K562 (cell line): ENCODE results near the gene PPP1R12B. TPM values are rescaled to one million over a fixed set of nuclear protein-coding genes. Genes with fewer than 3 reads are reported as not detected.

Source experiments
- ARID1B ChIP-seq: fragments of 450-650 bp; IDR thresholded peaks from 2 replicates; pipeline ENCODE4 v1.6.1; 2016; ENCODE audit warnings: antibody characterized with exemption, mild to moderate bottlenecking, inconsistent platforms
- CBX2 ChIP-seq: fragments of 200-600 bp; sonication (generic); IDR thresholded peaks from one replicate; pipeline ENCODE4 v1.6.1; 2012; ENCODE audit warnings: mild to moderate bottlenecking, low read length, inconsistent platforms; ENCODE audit not compliant: insufficient read depth, poor library complexity, severe bottlenecking
- ETV1 ChIP-seq: fragments of 450-650 bp; conservative IDR thresholded peaks from 2 replicates; pipeline ENCODE4 v1.6.1; 2016; ENCODE audit warnings: missing genetic modification characterization, control low read depth, low read depth, missing compliant biosample characterization
- HEY1 ChIP-seq: fragments of 250-450 bp; sonication (Bioruptor Pico); IDR thresholded peaks from 2 replicates; pipeline ENCODE4 v1.5.0; 2020; ENCODE audit warnings: mild to moderate bottlenecking, moderate library complexity, borderline replicate concordance
- JUND ChIP-seq, 2 experiments: IDR thresholded peaks; 2 replicates in 1 of 2; 3 replicates in 1 of 2; pipeline ENCODE4 v1.6.1; 2011; ENCODE audit warnings: borderline replicate concordance in 2 of 2, low read depth in 2 of 2, low read length in 2 of 2, improper control_type of control experiment in 1 of 2, missing biosample characterization in 1 of 2, missing genetic modification characterization in 1 of 2, missing genetic modification reagents in 1 of 2
- KLF16 ChIP-seq: IDR thresholded peaks from 2 replicates; pipeline ENCODE4 v1.6.1; 2016; ENCODE audit warnings: antibody characterized with exemption
- LARP7 ChIP-seq: fragments of 450-650 bp; IDR thresholded peaks from 2 replicates; pipeline ENCODE4 v1.6.1; 2016
- MTA2 ChIP-seq: fragments of 450-650 bp; IDR thresholded peaks from 2 replicates; pipeline ENCODE4 v1.6.1; 2016; ENCODE audit warnings: low read depth
- NRF1 ChIP-seq, 2 experiments: fragments of 450-650 bp; IDR thresholded peaks in 1 of 2; conservative IDR thresholded peaks in 1 of 2; 2 replicates each; pipeline ENCODE4 v1.6.1; 2014; ENCODE audit warnings: mild to moderate bottlenecking in 2 of 2
- PHF8 ChIP-seq: fragments of 200-600 bp; sonication (generic); IDR thresholded peaks from 2 replicates; pipeline ENCODE4 v1.6.1; 2012; ENCODE audit warnings: mixed run types, mild to moderate bottlenecking, inconsistent platforms, low read length, moderate library complexity, borderline replicate concordance
- POLR3A ChIP-seq: IDR thresholded peaks from 2 replicates; pipeline ENCODE4 v1.6.1; 2011; ENCODE audit warnings: borderline replicate concordance, mild to moderate bottlenecking, moderate library complexity; ENCODE audit not compliant: insufficient read length, insufficient read depth; ENCODE audit errors: extremely low read depth
- RAD51 ChIP-seq: fragments of 450-650 bp; IDR thresholded peaks from 2 replicates; pipeline ENCODE4 v1.7.1; 2016; ENCODE audit warnings: low read depth, mild to moderate bottlenecking, borderline replicate concordance
- RB1 ChIP-seq: fragments of 450-650 bp; IDR thresholded peaks from 2 replicates; pipeline ENCODE4 v1.6.1; 2017; ENCODE audit warnings: low read depth, mild to moderate bottlenecking
- SREBF2 ChIP-seq: sonication (generic); formaldehyde crosslinking; IDR thresholded peaks from 2 replicates; pipeline ENCODE4 v1.4.0; 2020; ENCODE audit warnings: mild to moderate bottlenecking, missing genetic modification reagents
- SRSF1 ChIP-seq: fragments of 200-400 bp; formaldehyde crosslinking; IDR thresholded peaks from 2 replicates; pipeline ENCODE4 v1.6.1; 2017; ENCODE audit warnings: mild to moderate bottlenecking, low read depth, low read length, moderate library complexity
- TEAD4 ChIP-seq, 2 experiments: sonication (generic) in 1 of 2; formaldehyde crosslinking in 1 of 2; IDR thresholded peaks; 2 replicates each; pipeline versions ENCODE4 v1.6.1 to v1.8.0; 2012 to 2022; ENCODE audit warnings: borderline replicate concordance in 1 of 2, inconsistent platforms in 1 of 2, low read length in 1 of 2, mild to moderate bottlenecking in 1 of 2, missing genetic modification reagents in 1 of 2
- THRAP3 ChIP-seq: fragments of 450-650 bp; IDR thresholded peaks from 2 replicates; pipeline ENCODE4 v1.6.1; 2016; ENCODE audit warnings: mild to moderate bottlenecking, inconsistent platforms, borderline replicate concordance
- ZNF3 ChIP-seq: fragments of 250-450 bp; sonication (Bioruptor Pico); IDR thresholded peaks from 2 replicates; pipeline ENCODE4 v1.5.0; 2021; ENCODE audit warnings: mild to moderate bottlenecking, moderate library complexity
- ZNF561 ChIP-seq: fragments of 450-650 bp; formaldehyde crosslinking; conservative IDR thresholded peaks from 2 replicates; pipeline ENCODE4 v1.4.0; 2020; ENCODE audit warnings: mild to moderate bottlenecking, moderate library complexity
- polyA plus RNA-seq, 8 experiments: library from polyadenylated mRNA; depleted of rRNA in 4 of 8; stranded (reverse) in 5 of 8; unstranded in 3 of 8; fragments of >200 nt; fragmentation: Nextera tagmentation in 2 of 8; fragmentation: Illumina TruSeq in 1 of 8; extraction: Ambion mirVana in 2 of 8; extraction: Trizol in 1 of 8; gene quantifications; 2 replicates each; pipeline versions ENCODE4 v1.2.1 to v1.2.3, GENCODE V29; 2011 to 2014; ENCODE audit warnings: inconsistent platforms in 1 of 8, missing spikeins in 1 of 8
- total RNA-seq, 7 experiments: library from RNA; depleted of rRNA in 6 of 7; stranded (reverse); fragments of >200 nt in 6 of 7; fragmentation: Illumina TruSeq in 2 of 7; extraction: Trizol in 2 of 7; gene quantifications; 2 replicates each; pipeline versions ENCODE4 v1.2.1 to v1.2.3, GENCODE V29; 2011 to 2021; ENCODE audit warnings: low replicate concordance in 1 of 7
- TF ChIP-seq, protein P1 (sequence below): fragments of 250-450 bp; sonication (Bioruptor Pico); IDR thresholded peaks from 2 replicates; pipeline ENCODE4 v1.4.0; 2020; ENCODE audit warnings: mild to moderate bottlenecking, moderate library complexity
- TF ChIP-seq, protein P2 (sequence below), 2 experiments: fragments of 450-650 bp; conservative IDR thresholded peaks; 2 replicates each; pipeline ENCODE4 v1.6.1; 2017; ENCODE audit warnings: mild to moderate bottlenecking in 2 of 2, moderate library complexity in 2 of 2
- TF ChIP-seq, protein P3 (sequence below), 2 experiments: fragments of 450-650 bp; IDR thresholded peaks; 2 replicates each; pipeline ENCODE4 v1.6.1; 2016

PPP1R12B gene
- total and polyA plus RNA-seq, 9 of the 15 experiments (the other 6 are each of a cell fraction or from before 2014, with no cell fraction given) = 0.73 to 16.9 (median 13.6) TPM

DNA sequence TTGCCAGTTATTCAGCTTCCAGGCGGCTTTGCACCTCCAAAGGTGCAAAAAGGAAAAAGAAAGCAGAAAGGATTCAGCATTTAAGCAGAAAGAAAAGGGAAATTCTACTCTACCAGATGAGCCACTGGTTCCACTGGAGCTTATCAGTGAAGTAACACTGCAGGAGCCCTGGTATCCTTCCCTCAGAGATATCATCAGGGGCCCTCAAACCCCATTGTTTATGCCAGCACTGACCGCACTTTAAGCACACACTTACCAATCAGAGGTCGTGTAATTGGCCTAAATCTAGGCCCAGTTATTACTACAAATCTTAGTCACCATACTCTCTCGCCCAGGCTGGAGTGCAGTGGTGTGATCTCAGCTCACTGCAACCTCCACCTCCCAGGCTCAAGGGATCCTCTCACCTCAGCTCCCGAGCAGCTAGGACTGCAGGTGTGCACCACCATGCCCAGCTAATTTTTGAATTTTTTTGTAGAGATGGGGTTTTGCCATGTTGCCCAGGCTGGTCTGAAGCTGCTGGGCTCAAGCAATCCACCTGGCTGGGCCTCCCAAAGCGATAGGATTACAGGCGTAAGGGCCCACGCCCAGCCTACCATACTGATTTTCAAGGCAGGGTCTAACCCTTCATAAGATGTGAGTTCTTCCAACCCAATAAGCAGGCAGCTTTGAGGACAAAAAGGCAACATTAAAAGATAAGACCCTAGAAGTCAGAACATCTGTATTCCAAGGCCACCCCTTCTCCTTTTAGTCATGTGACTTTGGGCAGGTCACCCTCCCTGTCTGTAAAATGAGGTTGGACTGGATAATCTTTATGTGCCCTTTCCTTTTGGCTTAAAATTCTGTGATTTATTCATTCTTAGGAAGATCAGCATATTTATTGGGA lies 236.4 kb downstream of the PPP1R12B start (continued):
- TF ChIP-seq, protein P1, sequence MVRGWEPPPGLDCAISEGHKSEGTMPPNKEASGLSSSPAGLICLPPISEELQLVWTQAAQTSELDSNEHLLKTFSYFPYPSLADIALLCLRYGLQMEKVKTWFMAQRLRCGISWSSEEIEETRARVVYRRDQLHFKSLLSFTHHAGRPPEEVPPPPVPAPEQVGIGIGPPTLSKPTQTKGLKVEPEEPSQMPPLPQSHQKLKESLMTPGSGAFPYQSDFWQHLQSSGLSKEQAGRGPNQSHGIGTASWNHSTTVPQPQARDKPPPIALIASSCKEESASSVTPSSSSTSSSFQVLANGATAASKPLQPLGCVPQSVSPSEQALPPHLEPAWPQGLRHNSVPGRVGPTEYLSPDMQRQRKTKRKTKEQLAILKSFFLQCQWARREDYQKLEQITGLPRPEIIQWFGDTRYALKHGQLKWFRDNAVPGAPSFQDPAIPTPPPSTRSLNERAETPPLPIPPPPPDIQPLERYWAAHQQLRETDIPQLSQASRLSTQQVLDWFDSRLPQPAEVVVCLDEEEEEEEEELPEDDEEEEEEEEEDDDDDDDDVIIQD = no peak
- TF ChIP-seq ETV1 (tag) (no peak), NRF1 (conservative IDR thresholded peaks at IDR 0.05 in 1 of 2, IDR thresholded peaks at IDR 0.05 in 1 of 2) (no peak; a peak in 1 of 4 replicates), ZNF3 (no peak), JUND (IDR thresholded peaks at IDR 0.05; ENCODE audit: borderline replicate concordance, low read depth, low read length) (no peak), JUND (tag; IDR thresholded peaks at IDR 0.05; ENCODE audit: borderline replicate concordance, low read depth, low read length) (peak; percentile 17; the same call in 1 of the 3 replicates), POLR3A (no peak), THRAP3 (no peak), MTA2 (0 out of 2 replicates have a peak, but pooled peaks have one; percentile 26), TEAD4 (IDR thresholded peaks at IDR 0.05; ENCODE audit: low read length) (peak; percentile 60; the same call in 1 of the 2 replicates), TEAD4 (CRISPR knock-in tag; IDR thresholded peaks at IDR 0.05; ENCODE audit: borderline replicate concordance) (no peak), KLF16 (no peak), PHF8 (no peak), ZNF561 (CRISPR knock-in tag) (no peak), CBX2 (no peak), SREBF2 (CRISPR knock-in tag) (no peak), LARP7 (no peak), RAD51 (peak; percentile 19; the same call in 1 of the 2 replicates), ARID1B (peak; percentile 56; the same call in 1 of the 2 replicates), SRSF1 (no peak), HEY1 (no peak), RB1 (no peak)
- TF ChIP-seq, protein P2, sequence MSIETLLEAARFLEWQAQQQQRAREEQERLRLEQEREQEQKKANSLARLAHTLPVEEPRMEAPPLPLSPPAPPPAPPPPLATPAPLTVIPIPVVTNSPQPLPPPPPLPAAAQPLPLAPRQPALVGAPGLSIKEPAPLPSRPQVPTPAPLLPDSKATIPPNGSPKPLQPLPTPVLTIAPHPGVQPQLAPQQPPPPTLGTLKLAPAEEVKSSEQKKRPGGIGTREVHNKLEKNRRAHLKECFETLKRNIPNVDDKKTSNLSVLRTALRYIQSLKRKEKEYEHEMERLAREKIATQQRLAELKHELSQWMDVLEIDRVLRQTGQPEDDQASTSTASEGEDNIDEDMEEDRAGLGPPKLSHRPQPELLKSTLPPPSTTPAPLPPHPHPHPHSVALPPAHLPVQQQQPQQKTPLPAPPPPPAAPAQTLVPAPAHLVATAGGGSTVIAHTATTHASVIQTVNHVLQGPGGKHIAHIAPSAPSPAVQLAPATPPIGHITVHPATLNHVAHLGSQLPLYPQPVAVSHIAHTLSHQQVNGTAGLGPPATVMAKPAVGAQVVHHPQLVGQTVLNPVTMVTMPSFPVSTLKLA (conservative IDR thresholded peaks at IDR 0.05) = no peak
- TF ChIP-seq, protein P3, sequence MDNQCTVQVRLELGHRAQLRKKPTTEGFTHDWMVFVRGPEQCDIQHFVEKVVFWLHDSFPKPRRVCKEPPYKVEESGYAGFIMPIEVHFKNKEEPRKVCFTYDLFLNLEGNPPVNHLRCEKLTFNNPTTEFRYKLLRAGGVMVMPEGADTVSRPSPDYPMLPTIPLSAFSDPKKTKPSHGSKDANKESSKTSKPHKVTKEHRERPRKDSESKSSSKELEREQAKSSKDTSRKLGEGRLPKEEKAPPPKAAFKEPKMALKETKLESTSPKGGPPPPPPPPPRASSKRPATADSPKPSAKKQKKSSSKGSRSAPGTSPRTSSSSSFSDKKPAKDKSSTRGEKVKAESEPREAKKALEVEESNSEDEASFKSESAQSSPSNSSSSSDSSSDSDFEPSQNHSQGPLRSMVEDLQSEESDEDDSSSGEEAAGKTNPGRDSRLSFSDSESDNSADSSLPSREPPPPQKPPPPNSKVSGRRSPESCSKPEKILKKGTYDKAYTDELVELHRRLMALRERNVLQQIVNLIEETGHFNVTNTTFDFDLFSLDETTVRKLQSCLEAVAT (IDR thresholded peaks at IDR 0.05) = 0 out of 4 replicates have a peak, but pooled peaks of 1 of the 2 experiments have one; percentile 43
